Right hindlimb (tissue), 1 donor: ENCODE results near the gene TMPRSS6.
A peak's percentile ranks its signal among the peaks of the same experiment; 100 is the strongest.

Source experiments
- DNase-seq: peaks from one replicate; pipeline ENCODE4 v3.0.0-alpha.2; 2018

The TMPRSS6 gene

DNA sequence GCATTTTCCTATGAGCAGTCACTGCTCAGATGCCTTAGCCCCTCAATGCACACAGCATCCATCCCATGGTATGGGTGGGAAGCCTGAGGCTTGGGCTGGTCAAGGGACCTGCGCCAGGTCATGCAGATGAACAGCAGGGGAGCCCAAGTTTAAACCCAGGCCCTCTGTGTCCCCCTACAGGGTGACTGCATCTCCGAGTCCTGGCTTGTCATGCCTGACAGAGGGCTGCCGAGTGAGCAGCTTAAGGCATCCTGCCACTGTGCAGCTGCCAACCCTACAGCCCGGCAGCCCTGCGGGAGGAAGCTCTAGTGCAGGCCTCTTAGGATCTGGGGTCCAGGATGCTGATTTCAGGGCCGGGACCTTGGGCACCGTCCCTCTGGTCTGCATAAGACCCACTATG lies 30.2 kb upstream of the TMPRSS6 start:
- DNase-seq = no peak

DNA sequence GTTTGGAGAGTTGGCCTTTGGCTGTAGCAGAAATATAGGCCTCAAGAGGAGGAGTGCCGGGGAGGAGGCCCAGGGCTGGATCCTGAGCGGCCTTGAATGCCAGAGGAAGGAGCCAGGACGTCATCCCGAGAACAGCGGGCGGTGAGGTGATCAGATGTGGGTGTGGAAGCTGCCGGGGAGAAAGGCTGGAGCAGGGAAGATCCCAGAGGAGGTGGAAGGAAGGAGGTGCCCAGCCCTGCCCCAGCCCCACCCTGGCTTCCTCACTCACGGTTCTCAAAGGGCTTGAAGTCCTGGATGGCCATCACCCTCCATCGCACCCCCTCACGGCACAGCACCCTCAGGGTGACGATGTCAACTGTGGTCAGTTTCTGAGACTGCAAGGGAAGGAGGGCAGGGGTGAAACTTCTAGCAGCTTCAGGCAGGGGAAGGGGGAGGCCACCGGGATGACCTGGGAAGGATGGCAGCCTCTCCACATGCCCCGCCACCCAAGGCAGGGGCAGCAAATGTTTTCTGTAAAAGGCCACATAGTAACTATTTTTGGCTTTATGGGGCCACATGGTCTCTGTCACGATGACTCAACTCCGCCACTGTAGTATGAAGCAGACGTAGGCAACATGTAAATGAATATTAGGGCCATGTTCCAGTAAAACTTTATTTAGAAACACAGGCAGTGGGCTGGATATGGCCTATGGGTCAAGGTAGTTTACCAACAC lies 29.5 kb upstream of the TMPRSS6 start:
- DNase-seq = no peak

- no peak for DNase-seq
Observed at GRCh38 chr22:37137903-37138665, 28.6 kb upstream of the TMPRSS6 start.

DNA sequence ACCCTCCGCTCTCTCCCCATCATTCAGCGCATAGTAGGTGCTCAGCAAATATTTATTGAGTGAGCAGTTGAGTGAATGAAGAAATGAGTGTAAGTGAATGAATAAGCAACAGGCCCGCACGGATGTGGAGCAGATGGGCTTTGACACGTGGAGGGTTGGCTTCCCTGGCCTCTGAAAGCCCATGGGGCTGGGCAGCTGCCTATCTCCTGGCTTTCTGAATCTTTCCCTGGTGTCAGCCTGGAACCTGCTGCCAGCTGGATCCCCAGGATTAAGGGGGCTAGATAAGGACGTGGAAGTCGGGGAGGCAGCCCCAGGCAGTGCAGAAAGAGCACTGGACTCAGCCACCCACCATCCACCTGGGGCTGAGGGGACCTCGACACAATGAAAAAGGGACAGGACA lies 27.6 kb upstream of the TMPRSS6 start:
- DNase-seq = no peak

GRCh38 chr22:37135023-37135422 lies 25.5 kb upstream of the TMPRSS6 start:
- DNase-seq = no peak

GRCh38 chr22:37133304-37134018 lies 23.9 kb upstream of the TMPRSS6 start:
- DNase-seq = no peak

GRCh38 chr22:37132773-37133172 lies 23.3 kb upstream of the TMPRSS6 start:
- no peak for DNase-seq

DNA sequence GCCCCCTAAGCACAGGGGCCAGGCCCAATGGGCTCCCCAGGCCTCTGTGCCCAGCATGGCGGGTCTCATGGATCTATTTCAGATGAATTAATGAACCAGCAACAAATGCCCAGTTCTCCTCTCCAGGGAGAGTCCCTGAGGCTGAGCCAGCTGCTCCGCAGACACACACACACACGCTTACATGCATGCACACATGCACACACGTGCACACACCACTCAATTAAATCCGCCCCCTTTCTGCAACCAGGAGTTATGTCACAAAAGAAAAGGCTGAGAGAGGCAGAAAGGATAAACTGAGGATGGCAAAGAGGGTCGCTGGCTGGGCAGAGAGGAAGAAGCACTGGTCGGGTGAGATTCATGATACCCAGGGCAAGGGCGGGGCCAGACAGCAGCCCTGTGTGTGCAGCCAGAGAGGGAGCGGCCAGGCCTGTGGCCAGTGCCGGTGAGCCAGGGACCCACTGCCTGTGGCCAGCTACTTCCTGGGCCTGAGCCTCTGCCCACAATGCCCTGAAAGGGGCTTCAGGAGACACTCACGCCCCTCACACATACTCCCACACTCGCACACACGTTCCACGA lies 20.4 kb upstream of the TMPRSS6 start:
- DNase-seq = no peak

- DNase-seq = no peak
Observed at GRCh38 chr22:37128555-37129281, 19.2 kb upstream of the TMPRSS6 start.

DNA sequence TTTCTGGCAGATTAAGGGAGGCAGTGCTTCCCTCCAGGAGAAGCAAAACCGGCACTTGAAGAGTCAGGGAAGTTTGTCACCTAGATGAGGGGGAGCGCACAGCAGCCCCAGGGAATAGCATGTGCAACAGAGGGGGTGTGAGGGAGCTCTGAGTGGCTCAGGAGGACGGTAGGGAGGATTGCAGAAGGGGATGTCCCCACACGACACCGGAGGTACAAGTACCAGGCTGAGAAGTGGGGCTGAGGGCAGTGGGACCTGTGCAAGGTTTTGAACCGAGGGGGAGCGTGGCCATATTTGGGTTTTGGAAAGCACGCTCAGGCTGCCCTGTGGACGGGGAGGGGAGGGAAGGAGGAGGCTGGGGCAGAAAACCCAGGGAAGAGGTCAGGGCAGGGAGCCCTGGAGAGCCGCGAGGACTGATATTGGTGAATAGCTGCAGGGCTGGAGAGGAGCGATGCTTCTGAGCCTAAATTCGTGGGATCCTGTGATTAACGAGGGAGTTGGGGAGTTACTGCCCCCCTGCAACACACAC lies 17.9 kb upstream of the TMPRSS6 start:
- DNase-seq = no peak

DNA sequence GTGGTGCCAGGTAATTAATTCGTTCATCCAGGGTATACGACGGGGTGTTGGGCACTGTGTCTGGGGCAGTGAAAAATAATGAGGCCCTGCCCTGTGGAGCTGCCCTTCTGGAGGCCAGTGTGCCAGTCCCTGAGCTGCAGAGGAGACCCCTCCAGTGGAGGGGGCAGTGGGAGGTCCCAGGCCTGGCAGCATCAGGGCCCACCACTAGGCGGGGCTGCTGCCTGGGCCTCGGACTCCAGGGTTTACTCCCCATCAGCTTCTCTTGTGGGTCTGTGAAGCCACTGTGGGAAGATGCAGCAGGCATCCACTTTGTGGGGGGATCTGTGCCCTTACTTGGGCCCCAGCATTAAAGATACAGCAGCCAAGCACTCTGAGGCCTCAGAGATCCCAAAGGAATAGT lies 17.4 kb upstream of the TMPRSS6 start:
- DNase-seq = no peak

GRCh38 chr22:37126383-37126782 lies 16.9 kb upstream of the TMPRSS6 start:
- no peak for DNase-seq

- no peak for DNase-seq
Observed at GRCh38 chr22:37123649-37124048, 14.1 kb upstream of the TMPRSS6 start.

GRCh38 chr22:37122598-37123180 lies 13.2 kb upstream of the TMPRSS6 start:
- DNase-seq = no peak

DNA sequence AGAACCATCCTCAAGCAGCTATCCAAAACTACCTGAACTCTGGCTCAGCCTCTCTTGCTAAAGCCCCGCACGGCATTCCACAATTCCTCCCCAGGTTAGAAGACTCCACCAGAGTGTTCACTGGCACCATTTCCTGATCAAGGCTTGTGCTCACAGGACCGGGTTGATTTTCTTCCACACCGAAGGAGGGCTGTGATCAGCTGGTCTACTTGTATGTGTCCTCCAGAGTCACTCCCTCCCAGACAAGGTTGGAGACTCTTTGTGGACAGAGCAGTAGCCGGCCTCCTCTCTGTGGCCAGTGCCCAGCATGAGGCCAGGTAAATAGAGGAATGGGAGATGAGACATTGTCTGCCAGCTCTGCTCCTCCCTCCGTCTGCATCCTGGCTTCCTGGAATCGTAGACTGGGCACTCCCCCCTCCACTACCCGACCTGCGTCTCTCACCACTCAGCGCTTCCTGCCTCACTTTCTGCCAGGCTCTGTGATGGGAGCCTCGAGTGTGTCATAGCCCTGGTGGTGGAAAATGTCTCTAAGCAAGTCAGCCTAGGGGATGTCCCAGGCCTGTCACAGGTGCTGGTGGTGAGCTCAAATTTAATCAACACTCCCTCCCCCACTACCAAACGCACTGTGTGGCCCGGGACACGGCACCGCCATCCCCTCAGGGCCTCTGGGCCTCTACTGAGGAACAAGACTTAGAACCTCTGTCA lies 12.5 kb upstream of the TMPRSS6 start:
- DNase-seq = peak; percentile 35

GRCh38 chr22:37120569-37121340 lies 11.2 kb upstream of the TMPRSS6 start:
- no peak for DNase-seq

DNA sequence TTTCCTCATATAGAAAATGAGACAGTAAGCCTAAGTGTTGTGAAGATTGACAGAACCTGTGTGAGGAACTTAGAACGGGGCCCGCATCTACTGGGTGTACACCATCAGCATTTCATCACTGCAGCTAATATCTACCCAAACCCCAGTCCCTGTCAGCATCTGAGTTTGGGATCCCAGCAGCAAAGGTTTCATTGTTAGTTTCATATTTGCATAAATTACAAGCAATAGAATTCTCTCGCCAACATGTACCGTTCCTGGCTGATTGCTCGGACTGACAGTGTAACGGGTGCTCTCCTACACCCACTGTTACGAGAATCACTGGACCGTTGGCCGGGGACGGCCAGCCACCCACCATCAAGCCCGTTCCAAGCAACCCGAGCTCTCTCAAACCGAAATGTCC lies 10.4 kb upstream of the TMPRSS6 start:
- DNase-seq = no peak

- no peak for DNase-seq
Observed at GRCh38 chr22:37118083-37118482, 8.6 kb upstream of the TMPRSS6 start.

GRCh38 chr22:37117092-37117491 lies 7.6 kb upstream of the TMPRSS6 start:
- no peak for DNase-seq

- no peak for DNase-seq
Observed at GRCh38 chr22:37115032-37115431, 5.5 kb upstream of the TMPRSS6 start.

DNA sequence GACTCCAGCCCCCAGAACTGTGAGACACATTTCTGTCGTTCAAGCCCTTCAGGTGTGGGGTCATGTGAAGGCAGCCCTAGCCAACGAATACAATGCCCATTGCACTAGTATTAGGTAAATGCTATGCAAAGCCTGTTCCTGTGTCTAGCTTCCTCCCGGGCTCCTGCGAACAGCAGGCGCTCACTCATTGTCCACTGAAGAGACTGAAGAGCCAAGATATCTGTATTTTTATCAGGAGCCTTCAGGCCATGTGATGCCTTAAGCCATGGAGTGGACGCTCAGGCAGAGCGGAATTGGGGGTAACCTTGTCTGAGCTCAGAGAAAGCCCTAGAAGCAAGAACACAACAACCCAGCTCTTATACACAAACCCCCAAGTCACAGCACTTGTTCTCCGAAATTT lies 4.2 kb upstream of the TMPRSS6 start:
- DNase-seq = no peak
